Fibroblast of skin of left biceps (primary cell): Measurements from ENCODE around the gene PTEN.
"Not testable (repeated sequence)": the region's sequence is repeated elsewhere in the genome, so short reads cannot be mapped to it uniquely, and the experiment has no call there.

Source experiments
- DNase-seq, 2 experiments: peaks; one replicate each; pipeline ENCODE4 v3.0.0-alpha.2; 2013; ENCODE audit warnings: low read depth in 2 of 2

Gene PTEN

GRCh38 chr10:87845624-87845998 lies 17.8 kb upstream of the PTEN start:
- DNase-seq: no peak

- DNase-seq: no peak
Observed at GRCh38 chr10:87846023-87846422, 17.4 kb upstream of the PTEN start.

- DNase-seq: not testable (repeated sequence)
Observed at GRCh38 chr10:87846711-87847110, 16.7 kb upstream of the PTEN start.

- DNase-seq: no peak
Observed at GRCh38 chr10:87847550-87847949, 15.9 kb upstream of the PTEN start.

- no peak for DNase-seq
Observed at GRCh38 chr10:87849001-87849400, 14.4 kb upstream of the PTEN start.

GRCh38 chr10:87850742-87851205 lies 12.7 kb upstream of the PTEN start:
- no peak for DNase-seq

GRCh38 chr10:87852089-87852488 lies 11.3 kb upstream of the PTEN start:
- no peak for DNase-seq

- not testable (repeated sequence) for DNase-seq
Observed at GRCh38 chr10:87855247-87855646, 8.2 kb upstream of the PTEN start.

GRCh38 chr10:87855665-87856064 lies 7.8 kb upstream of the PTEN start:
- DNase-seq: not testable (repeated sequence)

GRCh38 chr10:87860156-87860795 lies 3.1 kb upstream of the PTEN start:
- DNase-seq: peak; percentile 59 to 61

- DNase-seq: no peak
Observed at GRCh38 chr10:87860816-87861403, 2.5 kb upstream of the PTEN start.

- DNase-seq: peak in 1 of 2 experiments; percentile 21
Observed at GRCh38 chr10:87861566-87861952, 1.9 kb upstream of the PTEN start.

- DNase-seq: peak; percentile 97 to 98
Observed at GRCh38 chr10:87861953-87862678, 1.3 kb upstream of the PTEN start.

- DNase-seq: no peak
Observed at GRCh38 chr10:87862679-87863052, 759 bp upstream of the PTEN start.

GRCh38 chr10:87863951-87864495 lies 598 bp downstream of the PTEN start:
- not testable (repeated sequence) for DNase-seq

- DNase-seq: no peak
Observed at GRCh38 chr10:87864496-87865059, 1.2 kb downstream of the PTEN start.

- no peak for DNase-seq
Observed at GRCh38 chr10:87865241-87865881, 1.9 kb downstream of the PTEN start.

- no peak for DNase-seq
Observed at GRCh38 chr10:87866412-87866974, 3.1 kb downstream of the PTEN start.

- DNase-seq: no peak
Observed at GRCh38 chr10:87867453-87867852, 4.0 kb downstream of the PTEN start.

GRCh38 chr10:87868277-87868676 lies 4.9 kb downstream of the PTEN start:
- no peak for DNase-seq

GRCh38 chr10:87869139-87869538 lies 5.7 kb downstream of the PTEN start:
- not testable (repeated sequence) for DNase-seq
